ENCODE data around the gene SKI. TPM values are rescaled to one million over a fixed set of nuclear protein-coding genes. Genes with fewer than 3 reads are reported as not detected.

The SKI gene
- total RNA-seq, 1 experiment from 2014 or later, result 38.2 TPM

DNA sequence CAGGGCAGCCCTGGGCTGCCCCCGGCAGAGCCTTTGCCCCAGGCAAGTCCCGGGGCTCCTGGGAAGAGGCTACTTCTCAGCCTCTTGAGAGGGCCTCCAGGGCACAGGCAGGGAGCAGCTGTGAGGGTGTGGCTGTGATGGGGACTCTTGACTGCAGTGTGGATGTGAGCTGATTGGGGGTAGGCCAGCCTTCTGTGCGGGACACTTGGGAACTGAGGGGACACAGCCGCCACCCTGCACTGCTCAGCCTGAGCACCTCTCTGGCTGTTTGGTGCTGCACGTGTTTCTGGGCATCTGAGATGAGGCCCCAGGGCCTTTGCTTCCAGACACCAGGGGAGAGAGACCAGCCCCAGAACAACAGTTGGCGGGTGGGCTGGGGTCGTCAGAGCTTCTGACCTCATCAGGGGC, 62.1 kb downstream of the SKI start:
- H3K4me3 ChIP-seq (ENCODE audit: low read depth, low read length), result no peak overlapping the region
- H3K4me3 Mint-ChIP-seq (ENCODE audit: unreplicated experiment), result no peak overlapping the region
- no peaks in the 10 kb centered on the region for H3K4me1 Mint-ChIP-seq (ENCODE audit: low read depth, unreplicated experiment)
- no peaks in the 10 kb centered on the region for H3K4me1 ChIP-seq
- no peaks in the 10 kb centered on the region for H3K27me3 ChIP-seq (replicated peaks; ENCODE audit: control insufficient read depth, insufficient read depth, low read length)
- peaks cover 13% of the 10 kb centered on the region for H3K36me3 Mint-ChIP-seq (ENCODE audit: insufficient read depth, unreplicated experiment)
- POLR2A ChIA-PET, result no interaction called here
- no peaks in the 10 kb centered on the region for H3K36me3 ChIP-seq (ENCODE audit: control insufficient read depth, insufficient read depth, low read length)
- CTCF ChIA-PET, result no interaction called here
- no TSS peak for BruUV-seq (replicated peaks)
- H3K27me3 Mint-ChIP-seq (ENCODE audit: insufficient read depth, unreplicated experiment), result no peaks in the 10 kb centered on the region
- no peak overlapping the region for H3K27ac Mint-ChIP-seq (ENCODE audit: unreplicated experiment)
- intact Hi-C loops (cut with micrococcal nuclease; ENCODE audit: unreplicated experiment), result no loop called here
- DNase-seq, result no peak
- H3K9me3 Mint-ChIP-seq (ENCODE audit: unreplicated experiment), result no peaks in the 10 kb centered on the region
- no peaks in the 10 kb centered on the region for H3K9me3 ChIP-seq
- no peak for TF ChIP-seq CTCF (IDR thresholded peaks at IDR 0.05; ENCODE audit: insufficient read depth in 1 of 2, low read depth in 1 of 2, low read length in 1 of 2, severe bottlenecking in 1 of 2, unreplicated experiment in 1 of 2)

DNA sequence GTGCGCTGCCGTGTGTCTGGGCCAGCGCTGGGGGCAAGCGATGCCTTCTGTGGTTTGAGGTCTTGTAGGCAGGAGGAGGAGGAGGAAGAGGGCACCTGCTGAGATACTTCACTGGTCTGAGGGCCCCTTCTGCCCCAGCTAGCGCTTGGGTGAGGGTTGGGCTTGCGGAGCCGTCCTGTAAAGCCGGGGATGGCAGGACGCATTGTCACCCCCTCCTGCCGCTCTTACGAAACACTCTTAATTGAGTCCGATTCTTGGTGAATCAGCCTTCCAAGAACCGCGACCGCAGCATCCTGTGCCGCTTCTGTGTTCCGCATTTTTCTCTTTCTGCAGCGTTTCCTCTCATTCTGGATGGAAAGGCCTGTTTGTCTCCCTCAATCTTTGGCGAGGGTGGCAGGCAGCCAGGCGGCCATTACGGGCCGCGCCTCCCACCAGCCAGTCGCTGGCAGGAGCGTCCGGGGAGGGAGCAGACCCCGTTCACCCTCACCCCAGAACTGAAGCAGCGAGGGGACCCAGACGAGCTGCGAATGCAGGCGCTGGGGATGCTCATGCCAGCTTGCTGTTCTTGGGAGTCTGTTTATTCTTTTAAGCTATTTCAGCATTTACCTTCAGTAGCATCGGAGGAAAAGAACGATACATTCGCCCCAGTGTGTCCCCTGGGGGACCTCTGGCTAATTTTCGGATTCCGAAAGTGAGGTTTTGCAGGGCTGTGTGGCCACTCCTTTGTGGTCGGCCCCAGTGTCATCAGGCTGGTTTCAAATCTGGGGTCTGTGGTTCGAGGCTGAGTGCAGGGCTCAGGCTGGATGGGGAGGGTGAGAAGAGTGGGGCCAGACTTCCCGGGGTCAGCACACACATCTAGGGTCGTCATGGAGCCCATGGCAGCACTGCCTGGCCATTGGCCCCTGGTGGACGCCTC, 62.7 kb downstream of the SKI start:
- H3K27me3 Mint-ChIP-seq (ENCODE audit: insufficient read depth, unreplicated experiment), result no peaks in the 10 kb centered on the region
- CTCF ChIA-PET, result no interaction called here
- Histone ChIP-seq H3K36me3 (ENCODE audit: control insufficient read depth, insufficient read depth, low read length) (no peaks in the 10 kb centered on the region), H3K4me1 (no peaks in the 10 kb centered on the region), H3K27me3 (replicated peaks; ENCODE audit: control insufficient read depth, insufficient read depth, low read length) (no peaks in the 10 kb centered on the region), H3K9me3 (no peaks in the 10 kb centered on the region), H3K4me3 (ENCODE audit: low read depth, low read length) (no peak overlapping the region)
- H3K4me1 Mint-ChIP-seq (ENCODE audit: low read depth, unreplicated experiment), result no peaks in the 10 kb centered on the region
- POLR2A ChIA-PET, result no interaction called here
- no peak for TF ChIP-seq CTCF (IDR thresholded peaks at IDR 0.05; ENCODE audit: insufficient read depth in 1 of 2, low read depth in 1 of 2, low read length in 1 of 2, severe bottlenecking in 1 of 2, unreplicated experiment in 1 of 2)
- intact Hi-C loops (cut with micrococcal nuclease; ENCODE audit: unreplicated experiment), result no loop called here
- no peaks in the 10 kb centered on the region for H3K9me3 Mint-ChIP-seq (ENCODE audit: unreplicated experiment)
- no peak overlapping the region for H3K4me3 Mint-ChIP-seq (ENCODE audit: unreplicated experiment)
- peaks cover 13% of the 10 kb centered on the region for H3K36me3 Mint-ChIP-seq (ENCODE audit: insufficient read depth, unreplicated experiment)
- no peak overlapping the region for H3K27ac Mint-ChIP-seq (ENCODE audit: unreplicated experiment)
- no peak for DNase-seq
- no TSS peak for BruUV-seq (replicated peaks)

DNA sequence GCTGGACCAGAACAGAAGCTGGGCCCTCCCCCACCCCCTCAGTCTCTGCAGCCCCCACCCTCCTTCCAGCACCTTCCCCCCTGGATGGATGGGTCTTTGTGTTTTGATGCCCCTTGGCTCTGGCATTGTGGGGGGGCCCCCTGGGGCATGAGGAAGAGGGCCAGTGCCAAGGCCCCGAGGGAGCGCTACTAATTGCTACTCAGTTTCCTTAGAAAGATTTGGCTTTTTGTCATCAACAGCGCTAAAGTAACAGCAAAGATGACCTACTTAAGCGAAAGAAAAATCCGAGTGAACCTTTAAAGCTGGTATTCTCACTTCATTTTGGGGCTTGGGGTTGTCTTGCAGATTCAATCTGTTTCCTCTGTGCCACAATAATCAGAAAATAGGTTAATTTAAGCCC, 63.5 kb downstream of the SKI start:
- no peaks in the 10 kb centered on the region for H3K4me1 Mint-ChIP-seq (ENCODE audit: low read depth, unreplicated experiment)
- intact Hi-C loops (cut with micrococcal nuclease; ENCODE audit: unreplicated experiment), result no loop called here
- POLR2A ChIA-PET, result no interaction called here

More for the DNA sequence above, 63.5 kb downstream of the SKI start:
- Histone ChIP-seq H3K9me3 (no peaks in the 10 kb centered on the region), H3K27me3 (replicated peaks; ENCODE audit: control insufficient read depth, insufficient read depth, low read length) (no peaks in the 10 kb centered on the region), H3K4me1 (no peaks in the 10 kb centered on the region), H3K36me3 (ENCODE audit: control insufficient read depth, insufficient read depth, low read length) (no peaks in the 10 kb centered on the region), H3K4me3 (ENCODE audit: low read depth, low read length) (no peak overlapping the region)
- TF ChIP-seq CTCF (IDR thresholded peaks at IDR 0.05; ENCODE audit: insufficient read depth in 1 of 2, low read depth in 1 of 2, low read length in 1 of 2, severe bottlenecking in 1 of 2, unreplicated experiment in 1 of 2), result no peak
- CTCF ChIA-PET, result no interaction called here
- H3K9me3 Mint-ChIP-seq (ENCODE audit: unreplicated experiment), result no peaks in the 10 kb centered on the region
- no peak overlapping the region for H3K27ac Mint-ChIP-seq (ENCODE audit: unreplicated experiment)
- DNase-seq, result no peak
- H3K27me3 Mint-ChIP-seq (ENCODE audit: insufficient read depth, unreplicated experiment), result no peaks in the 10 kb centered on the region
- peaks cover 15% of the 10 kb centered on the region for H3K36me3 Mint-ChIP-seq (ENCODE audit: insufficient read depth, unreplicated experiment)
- H3K4me3 Mint-ChIP-seq (ENCODE audit: unreplicated experiment), result no peak overlapping the region
- BruUV-seq (replicated peaks), result no TSS peak
